Vagina (tissue), 2 donors: ENCODE results near the gene C20orf202.

Experiments
- CTCF ChIP-seq, 3 experiments: fragments of 450-650 bp in 2 of 3; fragments of 200-600 bp in 1 of 3; sonication (generic) in 1 of 3; IDR thresholded peaks; one replicate each; pipeline ENCODE4 v1.5.1; 2017 to 2019; ENCODE audit warnings: antibody characterized with exemption in 3 of 3, mild to moderate bottlenecking in 2 of 3, moderate library complexity in 2 of 3
- POLR2A ChIP-seq, 2 donors: fragments of 450-650 bp; IDR thresholded peaks; one replicate each; pipeline ENCODE4 v1.6.1; 2017; ENCODE audit warnings: antibody characterized with exemption in 2 of 2, mild to moderate bottlenecking in 2 of 2, moderate library complexity in 2 of 2
- POLR2AphosphoS5 ChIP-seq, 2 donors: sonication (generic); formaldehyde crosslinking; IDR thresholded peaks; one replicate each; pipeline ENCODE4 v1.9.0; 2017; ENCODE audit warnings: antibody characterized with exemption in 2 of 2, mild to moderate bottlenecking in 2 of 2, low read depth in 1 of 2; ENCODE audit not compliant: insufficient read depth in 1 of 2

- TF ChIP-seq POLR2A (IDR thresholded peaks at IDR 0.05), result no peak
- no peak for TF ChIP-seq CTCF (IDR thresholded peaks at IDR 0.05)
- no peak for TF ChIP-seq POLR2AphosphoS5 (IDR thresholded peaks at IDR 0.05; ENCODE audit: insufficient read depth in 1 of 2, low read depth in 1 of 2)
Measured at GRCh38 chr20:1195226-1195625, 8.0 kb upstream of the C20orf202 start.
